ENCODE data around the gene TSPAN5. TPM values are rescaled to one million over a fixed set of nuclear protein-coding genes. Genes with fewer than 3 reads are reported as not detected.

TSPAN5 gene
- total and polyA plus RNA-seq, 9 of the 15 experiments (the other 6 are each of a cell fraction or from before 2014, with no cell fraction given): 0.58 to 6.6 (median 0.73) TPM

GRCh38 chr4:98645527-98645926 lies 12.9 kb downstream of the TSPAN5 start (continued):
- TF ChIP-seq BRF2 (IDR thresholded peaks at IDR 0.05; ENCODE audit: borderline replicate concordance, insufficient read depth, insufficient read length): no peak

GRCh38 chr4:98643755-98644154 lies 14.7 kb downstream of the TSPAN5 start:
- Histone ChIP-seq H3K4me2 (ENCODE audit: insufficient read depth, low read length) (no peak overlapping the region), H3K9me1 (ENCODE audit: control insufficient read depth, insufficient read depth, low read length) (no peaks in the 10 kb centered on the region), H4K20me1 (replicated peaks; ENCODE audit: control insufficient read depth, insufficient read depth, low read length) (no peaks in the 10 kb centered on the region), H2AFZ (ENCODE audit: low read depth, low read length) (no peak overlapping the region), H3K9ac (ENCODE audit: insufficient read depth in 1 of 2, low read depth in 2 of 2, low read length in 2 of 2) (no peak overlapping the region), H3K27ac (ENCODE audit: extremely low read depth, low read depth, low read length) (no peak overlapping the region), H3K4me1 (replicated peaks in 1 of 2; ENCODE audit: control insufficient read depth in 2 of 2, insufficient read depth in 2 of 2, low read length in 2 of 2) (no peaks in the 10 kb centered on the region), H3K9me3 (replicated peaks; ENCODE audit: control insufficient read depth, insufficient read depth, low read depth, low read length) (no peaks in the 10 kb centered on the region), H3K4me3 (no peak overlapping the region), H3K79me2 (ENCODE audit: control insufficient read depth, insufficient read depth, low read length) (no peaks in the 10 kb centered on the region), H3K36me3 (ENCODE audit: control insufficient read depth, insufficient read depth, low read length) (no peaks in the 10 kb centered on the region), H3K27me3 (ENCODE audit: control insufficient read depth in 2 of 2, insufficient read depth in 2 of 2, low read length in 2 of 2) (peaks cover 0 to 4% of the 10 kb centered on the region in 2 experiments; a peak in 1 of 5 replicates)
- DNase-seq (ENCODE audit: extremely low read depth in 1 of 4, low spot score in 3 of 4): no peak
- no peak for FAIRE-seq
- 26% methylated on average over 2 of the region's 2 CpGs for WGBS (ENCODE audit: insufficient coverage, low coverage, missing lambda C conversion rate)
- intact Hi-C loops (cut with micrococcal nuclease) (no loop called here), in situ Hi-C loops (cut with MboI) (no loop called here)
- BruUV-seq (replicated peaks): no TSS peak
- ChIA-PET CTCF (ENCODE audit: low intra/inter-chr PET ratio) (no interaction called here), POLR2A (no interaction called here)
- ATAC-seq: no peak
- TF ChIP-seq SP2 (IDR thresholded peaks at IDR 0.05; ENCODE audit: extremely low read depth, low read depth, low read length, poor library complexity, severe bottlenecking): no peak
- no peak for TF ChIP-seq PML (IDR thresholded peaks at IDR 0.05; ENCODE audit: low read length)
- no peak for TF ChIP-seq HDAC6 (IDR thresholded peaks at IDR 0.05; ENCODE audit: low read depth, low read length)
- TF ChIP-seq ARID4B (CRISPR knock-in tag; IDR thresholded peaks at IDR 0.05): no peak
- no peak for TF ChIP-seq TCF15 (CRISPR knock-in tag; IDR thresholded peaks at IDR 0.05)
- TF ChIP-seq GTF2F1 (IDR thresholded peaks at IDR 0.05; ENCODE audit: low read depth, low read length): no peak
- no peak for TF ChIP-seq HNRNPL (IDR thresholded peaks at IDR 0.05; ENCODE audit: low read depth, low read length)
- TF ChIP-seq BRD4 (IDR thresholded peaks at IDR 0.05): no peak
- TF ChIP-seq ZNF76 (CRISPR knock-in tag; IDR thresholded peaks at IDR 0.05; ENCODE audit: borderline replicate concordance): no peak
- no peak for TF ChIP-seq ZEB2 (IDR thresholded peaks at IDR 0.05)
- no peak for TF ChIP-seq TRIM25 (IDR thresholded peaks at IDR 0.05; ENCODE audit: borderline replicate concordance)
- no peak for TF ChIP-seq CREM (IDR thresholded peaks at IDR 0.05; ENCODE audit: low read depth)
- no peak for TF ChIP-seq TRIM28 (IDR thresholded peaks at IDR 0.05)

Measured in K562 (cell line).